NCI-H82 treated with DMSO at 0.1 percent for 48 hours (cell line): ENCODE results near the gene NUP93.
"Not testable (repeated sequence)": the region's sequence is repeated elsewhere in the genome, so short reads cannot be mapped to it uniquely, and the experiment has no call there.

ENCODE experiments used
- DNase-seq: peaks from one replicate; lab custom pipeline; 2025; ENCODE audit not compliant: unreplicated experiment; lab: John Stamatoyannopoulos, UW

Gene NUP93

GRCh38 chr16:56708525-56709442 lies 21.1 kb upstream of the NUP93 start:
- DNase-seq = no peak

GRCh38 chr16:56709443-56710040 lies 20.4 kb upstream of the NUP93 start:
- DNase-seq = no peak

GRCh38 chr16:56710181-56710737 lies 19.7 kb upstream of the NUP93 start:
- DNase-seq = no peak

- no peak for DNase-seq
These were observed 18.1 kb upstream of the NUP93 start for GRCh38 chr16:56711862-56712261.

- no peak for DNase-seq
These were observed 16.1 kb upstream of the NUP93 start for GRCh38 chr16:56713794-56714193.

GRCh38 chr16:56715126-56715525 lies 14.8 kb upstream of the NUP93 start:
- no peak for DNase-seq

- no peak for DNase-seq
These were observed 13.2 kb upstream of the NUP93 start for GRCh38 chr16:56716761-56717160.

- not testable (repeated sequence) for DNase-seq
These were observed 12.4 kb upstream of the NUP93 start for GRCh38 chr16:56717532-56717931.

GRCh38 chr16:56722200-56722842 lies 7.6 kb upstream of the NUP93 start:
- DNase-seq = no peak

- no peak for DNase-seq
These were observed 5.7 kb upstream of the NUP93 start for GRCh38 chr16:56724191-56724590.

- no peak for DNase-seq
These were observed 3.6 kb upstream of the NUP93 start for GRCh38 chr16:56726283-56726682.

- DNase-seq = no peak
These were observed 3.0 kb upstream of the NUP93 start for GRCh38 chr16:56726926-56727325.

GRCh38 chr16:56728027-56728426 lies 1.9 kb upstream of the NUP93 start:
- no peak for DNase-seq

GRCh38 chr16:56728980-56729734 lies 772 bp upstream of the NUP93 start:
- DNase-seq = peak; percentile 3

- DNase-seq = no peak
These were observed 2.4 kb downstream of the NUP93 start for GRCh38 chr16:56732366-56732765.

- DNase-seq = no peak
These were observed 2.9 kb downstream of the NUP93 start for GRCh38 chr16:56732832-56733231.

GRCh38 chr16:56734429-56734828 lies 4.5 kb downstream of the NUP93 start:
- no peak for DNase-seq

GRCh38 chr16:56736476-56736875 lies 6.5 kb downstream of the NUP93 start:
- DNase-seq = no peak

GRCh38 chr16:56737539-56737938 lies 7.6 kb downstream of the NUP93 start:
- no peak for DNase-seq

- DNase-seq = no peak
These were observed 8.3 kb downstream of the NUP93 start for GRCh38 chr16:56738221-56738620.

- not testable (repeated sequence) for DNase-seq
These were observed 9.4 kb downstream of the NUP93 start for GRCh38 chr16:56739378-56739777.
